Smooth muscle cell (in vitro differentiated cells): Measurements from ENCODE around the gene CERS3. TPM values are rescaled to one million over a fixed set of nuclear protein-coding genes. Genes with fewer than 3 reads are reported as not detected.

Source experiments
- DNase-seq: peaks from one replicate; lab custom pipeline; 2025; ENCODE audit not compliant: unreplicated experiment; lab: John Stamatoyannopoulos, UW
- H2AFZ ChIP-seq: fragments of 200-600 bp; sonication (generic); 2 replicates; pipeline ENCODE4 v1.6.0; 2016; ENCODE audit warnings: antibody characterized with exemption, low read depth, mild to moderate bottlenecking
- H3F3A ChIP-seq: fragments of 200-600 bp; sonication (generic); 2 replicates; pipeline ENCODE4 v1.6.0; 2017; ENCODE audit warnings: antibody characterized with exemption, low read depth
- H3K27ac ChIP-seq: fragments of 200-600 bp; sonication (generic); 2 replicates; pipeline ENCODE4 v1.5.1; 2016; ENCODE audit warnings: low read depth, mild to moderate bottlenecking
- H3K27me3 ChIP-seq: fragments of 200-600 bp; sonication (generic); 2 replicates; pipeline ENCODE4 v1.6.1; 2016; ENCODE audit warnings: low read depth, mild to moderate bottlenecking
- H3K36me3 ChIP-seq: fragments of 200-600 bp; sonication (generic); 2 replicates; pipeline ENCODE4 v1.5.1; 2016; ENCODE audit warnings: low read depth
- H3K4me1 ChIP-seq: fragments of 200-600 bp; sonication (generic); 2 replicates; pipeline ENCODE4 v1.5.1; 2016; ENCODE audit warnings: low read depth
- H3K4me2 ChIP-seq: fragments of 200-600 bp; sonication (generic); 2 replicates; pipeline ENCODE4 v1.6.0; 2016; ENCODE audit warnings: mild to moderate bottlenecking
- H3K4me3 ChIP-seq: fragments of 200-600 bp; sonication (generic); 2 replicates; pipeline ENCODE4 v1.5.1; 2016; ENCODE audit warnings: mild to moderate bottlenecking
- H3K79me2 ChIP-seq: fragments of 200-600 bp; sonication (generic); 2 replicates; pipeline ENCODE4 v1.6.0; 2016; ENCODE audit warnings: low read depth, mild to moderate bottlenecking
- H3K9ac ChIP-seq: fragments of 200-600 bp; sonication (generic); 2 replicates; pipeline ENCODE4 v1.6.0; 2016; ENCODE audit warnings: low read depth
- H3K9me3 ChIP-seq: fragments of 200-600 bp; sonication (generic); replicated peaks from 2 replicates; pipeline ENCODE4 v1.5.1; 2016; ENCODE audit warnings: low read depth
- H4K20me1 ChIP-seq: fragments of 200-600 bp; sonication (generic); 2 replicates; pipeline ENCODE4 v1.6.0; 2016; ENCODE audit warnings: low read depth
- CTCF ChIP-seq: fragments of 200-600 bp; sonication (generic); IDR thresholded peaks from 2 replicates; pipeline ENCODE4 v1.5.1; 2017; ENCODE audit warnings: borderline replicate concordance, mild to moderate bottlenecking, antibody characterized with exemption; ENCODE audit not compliant: insufficient read depth, poor library complexity, severe bottlenecking
- WGBS: methylation state at CpG from one replicate; pipeline ENCODE4 v1.1.7; 2016; ENCODE audit warnings: low lambda C conversion rate; 5-methylcytosine and 5-hydroxymethylcytosine counted together
- polyA plus RNA-seq: library from polyadenylated mRNA; unstranded; fragments of >200 nt; fragmentation: Nextera tagmentation; extraction: Ambion mirVana; gene quantifications from 2 replicates; pipeline ENCODE4 v1.2.1, GENCODE V29; 2016
- total RNA-seq: library from RNA; depleted of rRNA; stranded (reverse); fragments of >200 nt; gene quantifications from 2 replicates; pipeline ENCODE4 v1.2.3, GENCODE V29; 2014

The CERS3 gene
- total and polyA plus RNA-seq, 2 experiments from 2014 or later: 0.87 to 6.3 TPM

- Histone ChIP-seq H3K9ac (no peak overlapping the region), H3K27me3 (no peaks in the 10 kb centered on the region), H2AFZ (no peak overlapping the region), H4K20me1 (no peaks in the 10 kb centered on the region), H3K36me3 (no peaks in the 10 kb centered on the region), H3K27ac (no peak overlapping the region), H3K9me3 (no peaks in the 10 kb centered on the region), H3K4me1 (peaks cover 6% of the 10 kb centered on the region), H3K79me2 (no peaks in the 10 kb centered on the region), H3K4me2 (no peak overlapping the region), H3F3A (no peaks in the 10 kb centered on the region), H3K4me3 (no peak overlapping the region)
- DNase-seq: no peak
- no peak for TF ChIP-seq CTCF
- 100% methylated on average over 2 of the region's 2 CpGs for WGBS
These were observed 95.4 kb downstream of the CERS3 start for GRCh38 chr15:100433304-100433703.

- H3K4me2 ChIP-seq: peak overlapping the region; percentile 30
- H4K20me1 ChIP-seq: no peaks in the 10 kb centered on the region
- no peak overlapping the region for H3K9ac ChIP-seq
- no peak for TF ChIP-seq CTCF
- no peaks in the 10 kb centered on the region for H3F3A ChIP-seq
- no peaks in the 10 kb centered on the region for H3K9me3 ChIP-seq
- H3K4me3 ChIP-seq: no peak overlapping the region
- peaks cover 6% of the 10 kb centered on the region for H3K4me1 ChIP-seq
- H3K27ac ChIP-seq: peak overlapping the region; percentile 67
- H3K79me2 ChIP-seq: no peaks in the 10 kb centered on the region
- no peak overlapping the region for H2AFZ ChIP-seq
- DNase-seq: no peak
- 51% methylated on average over 1 of the region's 1 CpG for WGBS
- H3K27me3 ChIP-seq: no peaks in the 10 kb centered on the region
- no peaks in the 10 kb centered on the region for H3K36me3 ChIP-seq
These were observed 98.3 kb downstream of the CERS3 start for GRCh38 chr15:100430411-100430810.

- H3K4me3 ChIP-seq: no peak overlapping the region
- no peaks in the 10 kb centered on the region for H3K79me2 ChIP-seq
- peak overlapping the region; percentile 4 for H3K4me2 ChIP-seq
- H3K4me1 ChIP-seq: peaks cover 6% of the 10 kb centered on the region
- H3K9ac ChIP-seq: no peak overlapping the region
- H3K27ac ChIP-seq: peak overlapping the region; percentile 23
- no peak overlapping the region for H2AFZ ChIP-seq
- no peaks in the 10 kb centered on the region for H3K9me3 ChIP-seq
- no peaks in the 10 kb centered on the region for H3K27me3 ChIP-seq
- no peaks in the 10 kb centered on the region for H3K36me3 ChIP-seq
- TF ChIP-seq CTCF: no peak
- H3F3A ChIP-seq: no peaks in the 10 kb centered on the region
- no peaks in the 10 kb centered on the region for H4K20me1 ChIP-seq
- WGBS: 64% methylated on average over 8 of the region's 8 CpGs
- DNase-seq: no peak
These were observed 99.5 kb downstream of the CERS3 start for GRCh38 chr15:100429116-100429728.

GRCh38 chr15:100426937-100427336 lies 101.8 kb downstream of the CERS3 start:
- H3K9me3 ChIP-seq: no peaks in the 10 kb centered on the region
- no peaks in the 10 kb centered on the region for H3K36me3 ChIP-seq
- TF ChIP-seq CTCF: no peak
- H3K27ac ChIP-seq: no peak overlapping the region
- H3K27me3 ChIP-seq: no peaks in the 10 kb centered on the region
- H3K4me3 ChIP-seq: no peak overlapping the region
- no peak for DNase-seq
- no peak overlapping the region for H3K4me2 ChIP-seq
- H3F3A ChIP-seq: no peaks in the 10 kb centered on the region
- no peaks in the 10 kb centered on the region for H4K20me1 ChIP-seq
- no peak overlapping the region for H2AFZ ChIP-seq
- H3K9ac ChIP-seq: no peak overlapping the region
- peaks cover 6% of the 10 kb centered on the region for H3K4me1 ChIP-seq
- WGBS: 92% methylated on average over 10 of the region's 10 CpGs
- H3K79me2 ChIP-seq: no peaks in the 10 kb centered on the region
